Renal cortex interstitium (tissue), 11 donors: ENCODE data around the gene ANGPTL7. TPM values are rescaled to one million over a fixed set of nuclear protein-coding genes. Genes with fewer than 3 reads are reported as not detected.

Experiments
- DNase-seq, 11 donors: peaks; one replicate each; pipeline ENCODE4 v3.0.0-alpha.2; 2013; ENCODE audit warnings: low read depth in 9 of 11, low spot score in 4 of 11; ENCODE audit errors: extremely low read depth in 1 of 11
- polyA plus RNA-seq, 3 donors: library from polyadenylated mRNA; unstranded; fragments of 120-200 nt; gene quantifications; one replicate each; pipeline ENCODE4 v1.2.1, GENCODE V29; 2013; ENCODE audit not compliant: insufficient read length in 3 of 3

ANGPTL7 gene
- polyA plus RNA-seq, 3 donors = 0.11 TPM; not detected in 2

DNA sequence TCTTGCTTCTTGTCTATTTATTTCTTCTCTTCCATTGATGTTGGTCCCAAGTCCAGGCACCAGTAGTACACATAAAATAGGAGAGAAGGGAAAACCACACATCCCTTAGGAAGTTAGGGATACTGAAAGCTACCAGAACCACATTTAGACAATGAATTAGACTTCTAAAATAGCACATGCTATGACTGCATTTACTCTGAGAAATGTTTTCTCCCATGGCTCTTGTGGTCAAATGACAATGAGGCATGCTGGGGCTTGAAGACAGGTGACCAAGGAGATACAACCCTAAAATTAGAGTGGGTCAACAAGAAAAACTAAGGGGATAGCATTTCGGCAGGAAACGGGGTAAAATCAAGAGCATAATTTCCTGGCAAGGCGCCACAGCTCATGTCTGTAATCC is 56.1 kb downstream of the ANGPTL7 start:
- no peak for DNase-seq

Other genes starting within 250 kb of the ANGPTL7 start
- 100 to 1,000 TPM; 289 to 315 (median 313) TPM for gene TARDBP, start 176.7 kb upstream of the ANGPTL7 start, polyA plus RNA-seq
- 1 to 10 TPM; 4.6 to 9.6 (median 5.8) TPM for gene MASP2, start 142.1 kb upstream of the ANGPTL7 start, polyA plus RNA-seq
- 10 to 100 TPM; 38.0 to 54.0 (median 47.3) TPM for gene SRM, start 129.3 kb upstream of the ANGPTL7 start, polyA plus RNA-seq
- 100 to 1,000 TPM in 1 of 3 donors, 10 to 100 TPM in 2; 79.6 to 103 (median 92.1) TPM for gene EXOSC10, start 89.5 kb upstream of the ANGPTL7 start, polyA plus RNA-seq
- gene MTOR, start 73.2 kb downstream of the ANGPTL7 start, polyA plus RNA-seq = 10 to 100 TPM; 42.4 to 45.0 (median 44.1) TPM
- 10 to 100 TPM; 15.1 to 15.9 (median 15.5) TPM for gene UBIAD1, start 83.8 kb downstream of the ANGPTL7 start, polyA plus RNA-seq